ENCODE data around the gene FGD6.
"Not testable (repeated sequence)": the region's sequence is repeated elsewhere in the genome, so short reads cannot be mapped to it uniquely, and the experiment has no call there.

FGD6 gene

GRCh38 chr12:95107362-95107761 is 109.9 kb downstream of the FGD6 start:
- no peaks in the 10 kb centered on the region for H3K27me3 ChIP-seq (ENCODE audit: control insufficient read depth in 1 of 2, insufficient read depth in 2 of 2, low read length in 2 of 2)
- H3K9ac ChIP-seq (ENCODE audit: low read length in 2 of 2), result no peak overlapping the region
- no peak overlapping the region for H3K27ac ChIP-seq (ENCODE audit: low read length)
- H3K4me3 ChIP-seq (ENCODE audit: low read length in 2 of 2), result no peak overlapping the region
- H3K4me1 ChIP-seq (ENCODE audit: control insufficient read depth, insufficient read depth, low read length), result no peaks in the 10 kb centered on the region
- peaks cover 13 to 20% of the 10 kb centered on the region in 2 donors for H3K36me3 ChIP-seq (ENCODE audit: control insufficient read depth in 2 of 2, insufficient read depth in 2 of 2, low read length in 2 of 2)
- no peaks in the 10 kb centered on the region for H3K9me3 ChIP-seq (ENCODE audit: control insufficient read depth in 2 of 2, low read length in 2 of 2)

- Histone ChIP-seq H3K4me3 (ENCODE audit: low read length in 2 of 2) (no peak overlapping the region), H3K36me3 (ENCODE audit: control insufficient read depth in 2 of 2, insufficient read depth in 2 of 2, low read length in 2 of 2) (peaks cover 16 to 20% of the 10 kb centered on the region in 2 donors), H3K27me3 (ENCODE audit: control insufficient read depth in 1 of 2, insufficient read depth in 2 of 2, low read length in 2 of 2) (no peaks in the 10 kb centered on the region)
Measured at GRCh38 chr12:95105540-95105939, 111.7 kb downstream of the FGD6 start.

GRCh38 chr12:95104919-95105452 is 112.3 kb downstream of the FGD6 start:
- H3K27ac ChIP-seq (ENCODE audit: low read length), result no peak overlapping the region
- H3K36me3 ChIP-seq (ENCODE audit: control insufficient read depth in 2 of 2, insufficient read depth in 2 of 2, low read length in 2 of 2), result peaks cover 18 to 20% of the 10 kb centered on the region in 2 donors
- no peaks in the 10 kb centered on the region for H3K9me3 ChIP-seq (ENCODE audit: control insufficient read depth in 2 of 2, low read length in 2 of 2)
- no peaks in the 10 kb centered on the region for H3K4me1 ChIP-seq (ENCODE audit: control insufficient read depth, insufficient read depth, low read length)
- H3K27me3 ChIP-seq (ENCODE audit: control insufficient read depth in 1 of 2, insufficient read depth in 2 of 2, low read length in 2 of 2), result no peaks in the 10 kb centered on the region
- no peak overlapping the region for H3K9ac ChIP-seq (ENCODE audit: low read length in 2 of 2)
- no peak overlapping the region for H3K4me3 ChIP-seq (ENCODE audit: low read length in 2 of 2)

More at GRCh38 chr12:95105540-95105939, 111.7 kb downstream of the FGD6 start:
- Histone ChIP-seq H3K9me3 (ENCODE audit: control insufficient read depth in 2 of 2, low read length in 2 of 2) (no peaks in the 10 kb centered on the region), H3K4me1 (ENCODE audit: control insufficient read depth, insufficient read depth, low read length) (no peaks in the 10 kb centered on the region), H3K9ac (ENCODE audit: low read length in 2 of 2) (no peak overlapping the region), H3K27ac (ENCODE audit: low read length) (no peak overlapping the region)

- Histone ChIP-seq H3K4me3 (ENCODE audit: low read length in 2 of 2) (no peak overlapping the region), H3K4me1 (ENCODE audit: control insufficient read depth, insufficient read depth, low read length) (no peaks in the 10 kb centered on the region), H3K27me3 (ENCODE audit: control insufficient read depth in 1 of 2, insufficient read depth in 2 of 2, low read length in 2 of 2) (no peaks in the 10 kb centered on the region), H3K27ac (ENCODE audit: low read length) (no peak overlapping the region), H3K9me3 (ENCODE audit: control insufficient read depth in 2 of 2, low read length in 2 of 2) (no peaks in the 10 kb centered on the region), H3K36me3 (ENCODE audit: control insufficient read depth in 2 of 2, insufficient read depth in 2 of 2, low read length in 2 of 2) (peaks cover 17 to 20% of the 10 kb centered on the region in 2 donors), H3K9ac (ENCODE audit: low read length in 2 of 2) (no peak overlapping the region)
Measured at GRCh38 chr12:95102916-95103671, 114.2 kb downstream of the FGD6 start.

- H3K9ac ChIP-seq (ENCODE audit: low read length in 2 of 2); H3K27me3 ChIP-seq (ENCODE audit: control insufficient read depth in 1 of 2, insufficient read depth in 2 of 2, low read length in 2 of 2); H3K4me1 ChIP-seq (ENCODE audit: control insufficient read depth, insufficient read depth, low read length); H3K9me3 ChIP-seq (ENCODE audit: control insufficient read depth in 2 of 2, low read length in 2 of 2); H3K4me3 ChIP-seq (ENCODE audit: low read length in 2 of 2); H3K27ac ChIP-seq (ENCODE audit: low read length): not testable (repeated sequence)
- H3K36me3 ChIP-seq (ENCODE audit: control insufficient read depth in 2 of 2, insufficient read depth in 2 of 2, low read length in 2 of 2), result peaks cover 17 to 20% of the 10 kb centered on the region in 2 donors
Measured at GRCh38 chr12:95101957-95102356, 115.3 kb downstream of the FGD6 start.

GRCh38 chr12:95100264-95101190 is 116.7 kb downstream of the FGD6 start:
- H3K4me1 ChIP-seq (ENCODE audit: control insufficient read depth, insufficient read depth, low read length), result peaks cover 2% of the 10 kb centered on the region
- H3K9me3 ChIP-seq (ENCODE audit: control insufficient read depth in 2 of 2, low read length in 2 of 2), result no peaks in the 10 kb centered on the region
- H3K4me3 ChIP-seq (ENCODE audit: low read length in 2 of 2), result no peak overlapping the region
- peaks cover 15 to 18% of the 10 kb centered on the region in 2 donors for H3K36me3 ChIP-seq (ENCODE audit: control insufficient read depth in 2 of 2, insufficient read depth in 2 of 2, low read length in 2 of 2)
- no peak overlapping the region for H3K9ac ChIP-seq (ENCODE audit: low read length in 2 of 2)
- no peaks in the 10 kb centered on the region for H3K27me3 ChIP-seq (ENCODE audit: control insufficient read depth in 1 of 2, insufficient read depth in 2 of 2, low read length in 2 of 2)
- H3K27ac ChIP-seq (ENCODE audit: low read length), result no peak overlapping the region

- no peak overlapping the region for H3K27ac ChIP-seq (ENCODE audit: low read length)
- H3K4me3 ChIP-seq (ENCODE audit: low read length in 2 of 2), result no peak overlapping the region
- H3K9me3 ChIP-seq (ENCODE audit: control insufficient read depth in 2 of 2, low read length in 2 of 2), result no peaks in the 10 kb centered on the region
- no peaks in the 10 kb centered on the region for H3K27me3 ChIP-seq (ENCODE audit: control insufficient read depth in 1 of 2, insufficient read depth in 2 of 2, low read length in 2 of 2)
- peaks cover 2% of the 10 kb centered on the region for H3K4me1 ChIP-seq (ENCODE audit: control insufficient read depth, insufficient read depth, low read length)
- peaks cover 9 to 12% of the 10 kb centered on the region in 2 donors for H3K36me3 ChIP-seq (ENCODE audit: control insufficient read depth in 2 of 2, insufficient read depth in 2 of 2, low read length in 2 of 2)
- H3K9ac ChIP-seq (ENCODE audit: low read length in 2 of 2), result no peak overlapping the region
Measured at GRCh38 chr12:95099270-95099790, 117.9 kb downstream of the FGD6 start.

GRCh38 chr12:95096852-95097251 is 120.4 kb downstream of the FGD6 start:
- Histone ChIP-seq H3K27me3 (ENCODE audit: control insufficient read depth in 1 of 2, insufficient read depth in 2 of 2, low read length in 2 of 2) (no peaks in the 10 kb centered on the region), H3K36me3 (ENCODE audit: control insufficient read depth in 2 of 2, insufficient read depth in 2 of 2, low read length in 2 of 2) (peaks cover 8 to 11% of the 10 kb centered on the region in 2 donors), H3K9me3 (ENCODE audit: control insufficient read depth in 2 of 2, low read length in 2 of 2) (no peaks in the 10 kb centered on the region), H3K4me1 (ENCODE audit: control insufficient read depth, insufficient read depth, low read length) (peaks cover 2% of the 10 kb centered on the region), H3K9ac (ENCODE audit: low read length in 2 of 2) (no peak overlapping the region), H3K27ac (ENCODE audit: low read length) (no peak overlapping the region), H3K4me3 (ENCODE audit: low read length in 2 of 2) (no peak overlapping the region)

- Histone ChIP-seq H3K27ac (ENCODE audit: low read length) (no peak overlapping the region), H3K9ac (ENCODE audit: low read length in 2 of 2) (no peak overlapping the region), H3K36me3 (ENCODE audit: control insufficient read depth in 2 of 2, insufficient read depth in 2 of 2, low read length in 2 of 2) (peaks cover 8 to 11% of the 10 kb centered on the region in 2 donors)
Measured at GRCh38 chr12:95096378-95096777, 120.9 kb downstream of the FGD6 start.

GRCh38 chr12:95095866-95096265 is 121.4 kb downstream of the FGD6 start:
- H3K27me3 ChIP-seq (ENCODE audit: control insufficient read depth in 1 of 2, insufficient read depth in 2 of 2, low read length in 2 of 2); H3K27ac ChIP-seq (ENCODE audit: low read length); H3K4me1 ChIP-seq (ENCODE audit: control insufficient read depth, insufficient read depth, low read length); H3K9me3 ChIP-seq (ENCODE audit: control insufficient read depth in 2 of 2, low read length in 2 of 2); H3K4me3 ChIP-seq (ENCODE audit: low read length in 2 of 2); H3K9ac ChIP-seq (ENCODE audit: low read length in 2 of 2): not testable (repeated sequence)
- peaks cover 8 to 11% of the 10 kb centered on the region in 2 donors for H3K36me3 ChIP-seq (ENCODE audit: control insufficient read depth in 2 of 2, insufficient read depth in 2 of 2, low read length in 2 of 2)

More at GRCh38 chr12:95096378-95096777, 120.9 kb downstream of the FGD6 start:
- peaks cover 2% of the 10 kb centered on the region for H3K4me1 ChIP-seq (ENCODE audit: control insufficient read depth, insufficient read depth, low read length)
- H3K27me3 ChIP-seq (ENCODE audit: control insufficient read depth in 1 of 2, insufficient read depth in 2 of 2, low read length in 2 of 2), result no peaks in the 10 kb centered on the region
- no peaks in the 10 kb centered on the region for H3K9me3 ChIP-seq (ENCODE audit: control insufficient read depth in 2 of 2, low read length in 2 of 2)
- H3K4me3 ChIP-seq (ENCODE audit: low read length in 2 of 2), result no peak overlapping the region

Data from stomach smooth muscle (tissue), 2 donors.